NCI-H1694 (cell line): Measurements from ENCODE around the gene UBE3B.
"Not testable (repeated sequence)": the region's sequence is repeated elsewhere in the genome, so short reads cannot be mapped to it uniquely, and the experiment has no call there.

Source experiments
- DNase-seq: peaks from one replicate; lab custom pipeline; 2025; lab: John Stamatoyannopoulos, UW

Gene UBE3B

DNA sequence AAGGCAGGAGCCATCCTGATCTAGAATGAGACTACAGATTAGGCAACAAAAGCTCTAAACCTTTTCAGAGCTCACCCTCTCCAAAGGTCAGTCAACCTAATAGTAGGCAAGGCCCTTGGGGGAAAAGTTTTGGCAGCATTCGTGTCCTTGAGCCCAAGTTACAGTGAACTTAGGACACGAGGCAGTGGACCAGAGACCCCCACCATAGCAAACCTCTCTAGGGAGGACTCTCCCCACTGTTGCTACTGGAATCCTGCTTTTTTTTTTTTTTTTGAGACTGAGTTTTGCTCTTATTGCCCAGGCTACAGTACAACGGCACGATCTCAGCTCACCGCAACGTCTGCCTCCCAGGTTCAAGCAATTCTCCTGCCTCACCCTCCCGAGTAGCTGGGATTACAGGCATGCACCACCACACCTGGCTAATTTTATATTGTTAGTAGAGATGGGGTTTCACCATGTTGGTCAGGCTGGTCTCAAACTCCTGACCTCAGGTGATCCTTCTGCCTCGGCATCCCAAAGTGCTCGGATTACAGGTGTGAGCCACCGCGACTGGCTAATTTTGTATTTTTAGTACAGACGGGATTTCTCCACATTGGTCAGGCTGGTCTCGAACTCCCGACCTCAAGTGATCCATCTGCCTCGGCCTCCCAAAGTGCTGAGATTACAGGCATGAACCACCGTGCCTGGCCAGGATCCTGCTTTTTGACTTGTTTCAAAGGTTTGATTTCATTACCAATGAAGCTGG, 3.7 kb upstream of the UBE3B start:
- DNase-seq: not testable (repeated sequence)

DNA sequence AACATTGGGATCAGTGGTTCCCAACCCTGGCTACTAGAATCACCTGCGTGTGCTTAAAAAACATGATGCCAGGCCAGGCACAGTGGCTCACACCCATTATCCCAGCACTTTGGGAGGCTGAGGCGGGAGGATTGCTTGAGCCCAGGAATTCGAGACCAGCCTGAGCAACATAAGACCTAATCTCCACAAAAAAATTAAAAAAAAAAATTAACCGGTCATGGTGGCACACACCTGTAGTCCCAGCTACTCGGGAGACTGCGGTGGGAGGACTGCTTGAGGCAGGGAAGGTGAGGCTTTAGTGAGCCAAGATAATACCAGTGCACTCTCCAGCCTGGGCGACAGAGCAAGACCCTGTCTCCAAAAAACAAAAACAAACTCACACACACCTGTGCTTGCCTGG, 2.3 kb upstream of the UBE3B start:
- DNase-seq: no peak

DNA sequence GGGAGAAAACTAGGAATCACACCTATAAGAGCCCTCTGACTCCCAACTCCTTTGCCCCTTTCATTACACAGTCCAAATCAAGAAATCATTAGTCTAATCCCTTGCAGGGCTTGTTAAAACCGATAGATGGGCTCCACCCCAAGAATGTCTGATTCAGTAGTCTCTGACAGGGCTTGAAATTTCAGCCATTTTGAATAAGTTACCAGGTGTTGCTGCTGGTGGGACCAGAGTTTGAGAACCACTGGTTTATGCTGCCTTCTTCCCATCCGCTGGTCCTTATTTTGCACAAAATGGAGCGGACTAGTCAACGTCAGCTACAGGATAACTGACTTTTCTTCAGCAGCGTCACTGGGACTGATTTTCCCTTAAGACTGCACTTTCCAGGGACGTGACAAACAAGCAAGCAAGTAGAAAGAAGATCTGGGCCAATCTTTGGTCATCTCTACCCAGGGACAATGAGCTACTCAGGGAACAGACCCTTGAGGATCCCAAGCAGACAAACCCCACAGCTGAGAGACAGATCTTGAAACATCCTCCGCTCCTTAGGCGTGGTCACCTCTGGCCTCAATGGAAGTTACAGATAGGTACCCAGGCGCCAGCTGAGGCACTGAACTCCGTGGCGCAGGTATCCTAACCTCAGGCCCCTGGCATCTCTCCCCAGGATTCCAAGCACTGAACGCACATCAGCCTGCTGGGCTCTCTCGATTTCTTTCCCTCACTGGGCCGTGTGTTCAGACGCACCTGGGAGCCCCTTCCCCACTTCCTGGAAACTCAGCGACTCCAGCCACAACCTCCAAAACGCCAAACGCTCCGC, 1.2 kb upstream of the UBE3B start:
- DNase-seq: no peak

DNA sequence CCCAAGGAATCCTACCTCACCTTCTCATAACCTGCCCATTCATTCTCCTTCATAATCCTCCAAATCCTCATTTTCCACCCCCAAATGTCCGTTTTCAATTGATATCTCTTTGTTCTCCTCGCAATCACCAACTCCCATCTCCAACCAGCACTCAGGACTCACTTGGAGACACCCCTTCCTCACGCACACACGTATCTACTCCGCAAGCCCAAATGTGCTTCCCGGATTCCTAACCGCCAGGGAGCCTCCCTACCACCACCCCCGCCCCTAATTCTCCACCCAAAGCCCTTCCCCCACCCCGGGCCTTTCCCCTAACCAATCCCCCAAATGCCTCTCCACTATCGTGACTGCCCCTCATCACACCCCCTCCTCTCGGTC, 638 bp upstream of the UBE3B start:
- DNase-seq: no peak

DNA sequence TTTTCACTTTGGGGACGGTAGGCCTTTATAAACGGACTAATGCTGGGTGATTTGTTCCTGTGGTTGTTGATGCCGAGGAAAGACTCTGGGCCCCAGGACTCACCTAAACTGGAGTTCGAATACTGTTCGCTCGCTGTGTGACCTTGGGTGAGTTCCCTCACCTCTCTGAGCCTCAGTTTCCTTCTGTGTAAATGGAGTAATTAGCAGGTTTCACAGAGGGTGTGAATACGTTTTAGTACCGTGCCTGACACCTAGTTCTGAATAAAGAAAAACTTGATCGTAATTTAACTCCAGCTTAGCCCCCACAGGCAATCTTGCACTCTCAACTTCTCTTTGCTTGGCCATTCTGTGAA, 505 bp downstream of the UBE3B start:
- DNase-seq: no peak

DNA sequence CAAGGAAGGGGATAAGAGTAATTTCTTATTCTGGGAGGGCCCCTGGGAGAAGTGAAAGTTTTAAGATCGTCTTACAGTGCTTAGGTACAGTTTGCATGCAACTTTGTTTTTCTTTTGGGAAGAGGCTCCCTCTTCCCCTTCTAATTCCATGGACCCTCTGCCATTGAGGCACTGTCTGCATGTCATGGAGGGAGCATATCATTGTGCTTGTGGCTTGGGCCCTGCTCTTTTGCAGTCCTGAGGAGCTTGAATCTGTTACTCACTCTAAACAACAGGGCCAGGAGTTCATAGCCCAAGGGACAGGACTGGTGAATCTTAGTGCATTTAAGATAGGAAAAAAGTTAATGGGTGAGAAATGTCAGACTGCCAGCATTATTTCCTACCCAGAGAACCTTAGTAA, 2.3 kb downstream of the UBE3B start:
- no peak for DNase-seq

DNA sequence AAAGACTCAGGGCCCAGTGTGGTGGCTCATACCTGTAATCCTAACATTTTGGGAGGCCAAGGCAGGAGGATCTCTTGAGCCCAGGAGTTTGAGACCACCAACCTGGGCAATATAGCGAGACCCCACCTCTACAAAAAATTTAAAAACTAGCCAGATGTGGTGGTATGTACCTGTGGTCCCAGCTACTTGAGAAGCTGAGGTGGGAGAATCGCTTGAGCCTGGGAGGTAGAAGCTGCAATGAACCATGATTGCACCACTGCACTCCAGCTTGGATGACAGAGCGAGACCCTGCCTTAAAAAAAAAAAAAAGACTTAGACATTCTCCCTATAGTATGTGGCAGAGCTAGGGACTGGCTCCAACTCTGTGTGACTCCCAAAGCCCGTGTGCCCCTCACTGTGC, 2.9 kb downstream of the UBE3B start:
- no peak for DNase-seq

DNA sequence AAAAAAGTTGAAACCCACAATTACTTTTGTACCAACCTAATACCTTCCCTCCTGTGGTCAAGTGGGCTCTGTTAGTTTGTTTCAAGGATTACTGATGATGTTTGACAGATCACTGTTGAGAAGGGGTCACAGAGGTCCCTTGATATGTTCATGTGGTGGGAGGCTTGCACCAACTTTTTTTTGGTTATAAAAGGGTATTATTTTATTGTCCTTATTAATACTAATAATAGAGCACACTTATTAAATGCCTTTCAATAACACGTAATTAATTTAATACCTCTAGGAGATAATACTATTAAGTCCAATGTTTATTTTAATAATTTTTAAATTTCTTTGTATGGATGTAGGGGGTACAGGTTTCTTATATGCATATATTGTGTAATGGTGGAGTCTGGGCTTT, 4.4 kb downstream of the UBE3B start:
- no peak for DNase-seq

DNA sequence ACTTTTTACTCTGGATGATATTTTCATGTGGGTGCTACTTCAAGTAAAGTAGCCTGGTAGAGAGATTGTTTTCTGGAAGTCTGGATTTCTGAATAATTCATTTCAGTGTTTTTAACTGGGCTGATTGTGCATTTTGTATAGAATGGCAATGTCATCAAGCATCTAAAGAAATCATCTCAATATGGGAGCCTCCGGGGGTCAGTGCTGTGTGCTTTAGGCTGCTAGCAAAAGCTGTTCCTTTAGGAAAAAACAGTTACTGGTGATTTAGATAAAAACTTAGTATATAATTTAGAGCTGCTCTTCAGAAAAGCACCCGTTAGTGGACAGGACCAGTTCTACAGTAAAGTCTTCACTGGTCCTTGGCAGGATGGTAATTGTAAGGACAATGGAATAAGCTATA, 5.1 kb downstream of the UBE3B start:
- no peak for DNase-seq

DNA sequence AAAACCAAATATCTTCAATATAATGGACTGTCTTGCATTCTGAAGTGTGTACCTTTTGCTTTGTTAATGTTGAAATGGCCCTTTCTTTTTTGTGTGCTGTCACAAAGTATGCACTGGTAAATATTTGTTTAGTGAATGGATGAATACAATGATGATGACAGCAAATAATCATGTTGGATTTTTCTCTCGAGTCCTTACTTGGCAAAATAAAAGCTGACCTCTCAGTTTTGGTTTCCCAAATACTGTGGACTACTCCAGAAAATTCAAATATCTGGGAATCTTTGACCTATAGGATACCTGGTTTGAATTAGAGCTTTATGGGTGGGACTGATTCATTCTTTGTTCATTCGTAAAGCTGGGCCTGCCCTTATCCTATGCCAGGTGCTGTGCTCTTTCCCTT, 5.5 kb downstream of the UBE3B start:
- no peak for DNase-seq

DNA sequence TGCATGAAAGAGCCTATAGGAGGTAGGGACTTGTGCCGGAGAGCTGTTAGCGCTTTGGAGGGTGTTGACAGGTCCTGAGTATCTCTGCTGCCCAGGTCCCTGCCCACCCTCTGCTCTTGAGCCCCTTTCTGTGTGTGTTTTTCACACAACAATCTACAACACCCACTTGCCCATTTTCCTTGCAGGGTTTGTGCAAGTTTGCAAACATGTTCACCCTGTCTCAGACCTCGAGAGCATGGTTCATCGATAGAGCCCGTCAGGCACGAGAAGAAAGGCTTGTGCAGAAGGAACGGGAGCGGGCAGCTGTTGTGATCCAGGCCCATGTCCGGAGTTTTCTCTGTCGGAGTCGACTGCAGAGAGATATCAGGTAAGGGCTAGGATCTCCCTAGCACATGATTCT, 5.9 kb downstream of the UBE3B start:
- DNase-seq: no peak

DNA sequence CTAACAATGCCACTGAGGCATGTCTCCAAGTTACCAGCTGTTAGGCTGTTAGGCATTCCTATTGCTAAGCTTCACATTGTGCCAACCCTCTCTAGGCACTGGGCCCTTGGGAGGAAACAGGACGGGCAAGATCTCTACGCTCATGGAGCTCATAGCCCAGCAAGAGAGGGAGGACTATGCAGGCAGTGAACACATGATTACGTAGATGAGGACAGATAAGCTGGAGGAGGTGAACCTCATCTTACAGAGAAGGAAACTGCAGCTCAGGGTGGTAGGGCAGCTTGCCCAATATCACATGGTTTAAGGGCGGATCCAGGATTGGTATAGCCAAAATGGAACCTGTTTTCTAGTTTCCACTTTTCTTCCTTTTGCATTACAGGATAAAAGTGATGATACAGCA, 7.8 kb downstream of the UBE3B start:
- no peak for DNase-seq

DNA sequence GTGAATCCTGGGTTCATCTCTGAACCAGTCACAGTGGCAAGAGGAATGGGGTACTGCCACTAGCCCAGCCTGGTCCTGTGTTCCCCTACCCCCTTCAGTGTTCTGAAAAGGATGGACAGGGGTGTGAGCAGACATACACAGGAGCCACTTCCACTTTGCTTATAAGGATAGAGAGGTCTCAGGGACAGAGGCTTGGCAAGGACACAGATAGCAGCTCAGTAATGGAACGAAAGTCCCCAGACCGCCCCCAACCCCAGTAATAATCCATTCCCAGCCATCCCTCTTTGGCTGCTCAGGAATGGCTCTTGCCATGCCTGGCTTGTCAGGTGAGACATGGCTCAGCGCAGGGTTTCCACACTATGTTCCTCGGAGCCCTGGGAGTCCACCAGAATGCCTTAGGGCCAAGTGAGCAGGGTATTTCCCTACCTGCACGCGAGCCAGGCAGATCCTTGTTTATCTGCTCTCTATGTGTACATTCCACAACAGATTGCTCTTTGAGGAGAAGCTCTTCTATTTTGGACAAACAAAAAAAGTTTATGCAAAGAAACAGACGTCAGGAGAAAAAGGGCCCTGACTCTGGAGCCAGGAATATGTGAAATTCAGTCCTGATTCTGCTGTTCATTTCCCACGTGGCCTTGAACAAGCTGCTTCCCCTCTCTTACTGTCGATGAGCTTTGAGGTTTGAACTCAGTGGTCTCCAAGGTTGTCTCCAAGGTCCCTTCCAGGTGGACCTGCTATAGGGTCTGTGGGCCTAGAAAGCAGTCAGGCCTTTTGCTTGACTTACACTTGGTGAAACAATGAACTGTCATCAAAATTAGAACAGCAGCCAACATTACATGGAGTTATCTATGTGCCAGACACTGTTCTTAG, 10.0 kb downstream of the UBE3B start:
- no peak for DNase-seq

DNA sequence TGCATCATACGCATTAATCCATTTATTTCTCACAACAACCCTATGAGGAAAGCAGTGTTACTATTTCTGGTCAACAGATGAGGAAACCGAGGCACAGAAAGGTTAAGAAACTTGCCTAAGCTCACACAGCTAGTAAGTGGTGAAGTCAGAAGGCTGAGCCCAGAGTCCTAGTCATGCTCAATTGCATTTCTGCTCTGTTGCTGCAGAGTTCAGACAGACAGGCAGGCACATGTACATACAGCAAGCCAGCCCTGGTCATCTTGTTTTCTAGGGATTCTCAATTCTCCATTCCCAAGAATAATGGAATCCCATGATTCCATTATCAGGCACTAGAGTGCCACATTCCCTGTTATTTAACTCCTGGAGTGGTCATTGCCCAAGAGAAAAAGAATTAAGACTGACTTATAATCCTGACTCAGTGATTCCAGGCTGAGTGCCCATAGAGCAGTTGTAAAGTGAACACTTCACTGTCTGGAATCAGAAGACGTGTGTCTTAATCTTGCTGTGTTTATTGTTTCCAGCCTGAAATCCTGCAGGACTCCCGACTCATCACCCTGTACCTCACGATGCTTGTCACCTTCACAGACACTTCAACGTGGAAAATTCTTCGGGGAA, 10.7 kb downstream of the UBE3B start:
- DNase-seq: no peak

DNA sequence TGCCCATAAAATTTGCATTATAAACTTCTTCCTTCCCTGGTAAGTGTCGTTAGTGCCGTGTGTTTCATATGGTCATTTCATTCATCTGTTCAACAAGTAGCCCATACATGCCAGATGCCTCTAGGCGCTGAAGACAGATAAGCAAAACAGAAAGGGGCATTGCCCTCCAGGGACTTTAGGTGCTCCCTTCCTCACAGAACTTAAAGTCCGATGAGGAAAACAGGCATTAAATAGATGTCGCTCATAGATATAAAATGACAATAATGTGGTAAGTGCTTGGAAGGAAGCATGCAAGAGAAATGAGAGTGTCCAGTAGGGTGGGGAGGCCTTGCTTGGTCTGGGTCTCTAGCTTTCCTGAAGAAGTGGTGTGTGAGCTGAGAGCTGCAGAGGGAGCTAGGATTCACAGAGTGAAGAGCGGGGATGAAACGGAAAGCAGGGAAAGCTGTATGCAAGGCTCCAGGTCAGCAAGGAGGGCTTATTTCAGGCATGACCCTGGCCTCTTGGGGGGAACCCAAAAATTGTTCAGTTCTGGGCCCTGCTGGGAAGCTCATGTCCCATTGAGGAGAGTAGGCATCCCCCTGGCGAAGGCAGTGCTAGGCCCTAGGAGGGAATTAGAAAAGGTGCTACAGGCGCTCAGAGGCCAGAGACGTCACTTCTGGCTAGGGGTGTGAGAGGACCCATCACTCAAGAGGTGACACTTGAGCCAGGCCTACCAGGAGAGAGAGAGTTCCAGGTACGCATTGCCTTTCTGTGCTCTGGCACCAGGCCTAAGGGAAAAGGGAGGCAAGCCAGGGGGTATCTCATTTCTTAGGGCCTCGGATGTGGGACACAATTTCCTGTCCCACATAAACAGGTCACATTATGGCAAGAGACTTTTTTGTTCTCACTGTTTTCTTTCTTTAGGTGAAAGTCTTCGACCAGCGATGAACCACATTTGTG, 11.9 kb downstream of the UBE3B start:
- no peak for DNase-seq

DNA sequence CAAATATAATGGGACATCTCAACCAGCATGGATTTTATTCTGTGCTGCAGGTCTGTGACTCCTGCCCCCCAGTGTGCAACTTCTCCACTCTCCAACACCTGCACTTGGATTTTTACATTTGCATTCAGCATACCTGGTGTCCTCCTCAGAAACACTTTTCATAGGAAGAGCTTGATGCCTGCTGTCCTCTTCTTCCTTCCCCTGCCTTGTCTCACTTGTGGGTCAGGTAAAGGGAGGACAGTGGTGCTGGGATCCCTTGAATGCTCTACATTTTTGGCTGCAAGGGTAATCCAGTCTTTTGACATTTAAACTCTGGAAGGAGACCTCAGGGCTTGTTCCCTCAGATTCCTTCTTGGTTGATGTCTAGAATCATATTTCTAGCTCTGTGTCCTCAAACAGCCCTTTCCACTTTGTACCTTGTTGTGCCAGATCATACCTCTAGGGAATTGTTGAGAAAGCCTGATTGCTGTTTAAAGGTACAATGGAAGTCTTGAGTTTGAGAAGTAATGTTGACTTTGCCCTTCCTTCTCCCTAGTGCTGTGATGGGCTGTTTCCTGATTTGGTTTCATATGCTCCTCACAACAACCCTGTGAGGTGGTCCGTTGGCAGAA, 12.6 kb downstream of the UBE3B start:
- no peak for DNase-seq

DNA sequence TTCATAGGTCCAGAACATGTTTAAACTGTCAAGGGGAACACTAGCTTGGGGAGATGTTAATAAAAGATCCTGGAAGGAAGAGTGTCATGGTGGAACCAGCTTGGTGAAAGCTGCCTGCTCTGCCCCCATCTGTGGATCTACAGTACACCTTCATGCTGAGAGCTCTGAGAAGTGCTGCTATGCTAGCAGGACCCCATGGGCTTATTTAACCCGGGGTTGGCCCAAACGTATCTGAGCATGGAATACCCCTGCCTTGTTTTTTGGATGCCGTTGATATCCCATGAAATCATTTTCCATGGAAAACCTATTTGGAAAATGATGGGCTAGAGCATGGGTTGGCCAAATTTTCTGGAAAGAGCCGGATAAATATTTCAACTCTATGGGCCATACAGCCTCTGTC, 14.2 kb downstream of the UBE3B start:
- DNase-seq: no peak

DNA sequence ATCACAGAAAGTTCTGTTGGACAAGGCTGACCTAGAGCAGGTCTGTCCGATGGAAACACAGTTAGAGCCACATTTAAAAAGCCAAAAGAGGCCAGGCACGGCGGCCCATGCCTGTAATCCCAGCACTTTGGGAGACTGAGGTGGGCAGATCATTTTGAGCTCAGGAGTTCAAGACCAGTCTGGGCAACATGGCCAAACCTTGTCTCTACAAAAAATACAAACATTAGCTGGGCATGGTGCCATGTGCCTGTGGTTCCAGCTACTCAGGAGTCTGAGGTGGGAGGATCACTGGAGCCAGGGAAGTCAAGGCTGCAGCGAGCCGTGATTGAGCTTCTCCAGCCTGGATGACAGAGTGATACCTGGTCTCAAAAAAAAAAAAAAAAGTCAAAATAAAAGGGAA, 14.9 kb downstream of the UBE3B start:
- DNase-seq: no peak

DNA sequence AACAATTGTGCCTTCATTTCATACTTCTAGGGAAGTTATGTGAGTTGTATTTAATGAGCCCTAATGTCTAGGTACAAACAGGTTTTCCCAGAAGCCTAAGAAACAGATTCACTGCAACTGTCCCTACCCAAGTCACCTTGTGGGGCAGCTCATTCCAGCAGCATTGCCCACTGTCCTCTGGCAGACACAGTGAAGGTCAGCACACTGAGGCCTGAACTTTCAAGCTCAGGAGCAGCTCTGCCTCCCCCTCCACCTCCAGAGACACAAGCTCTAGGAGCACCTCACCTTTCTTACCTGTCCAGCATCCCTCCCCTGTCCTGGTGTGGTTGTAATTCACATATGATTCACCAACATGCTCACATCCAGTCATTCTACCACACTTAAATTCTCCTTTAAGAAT, 15.7 kb downstream of the UBE3B start:
- DNase-seq: no peak

DNA sequence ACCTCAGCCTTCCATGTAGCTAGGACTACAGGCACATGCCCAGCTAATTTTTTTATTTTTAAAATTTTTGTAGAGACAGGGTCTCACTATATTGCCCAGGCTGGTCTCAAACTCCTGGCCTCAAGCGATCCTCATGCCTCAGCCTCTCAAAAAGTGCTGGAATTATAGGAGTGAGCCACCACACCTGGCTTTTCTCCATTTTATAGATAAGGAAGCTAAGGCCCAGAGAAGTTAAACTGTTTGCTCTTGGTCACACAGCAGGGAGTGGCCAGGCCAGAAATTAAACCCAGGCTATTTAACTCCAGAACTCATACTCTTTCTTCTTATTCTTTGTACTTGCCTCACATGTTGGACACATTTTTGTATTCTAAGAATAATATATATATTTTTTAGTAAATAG, 16.5 kb downstream of the UBE3B start:
- DNase-seq: no peak

DNA sequence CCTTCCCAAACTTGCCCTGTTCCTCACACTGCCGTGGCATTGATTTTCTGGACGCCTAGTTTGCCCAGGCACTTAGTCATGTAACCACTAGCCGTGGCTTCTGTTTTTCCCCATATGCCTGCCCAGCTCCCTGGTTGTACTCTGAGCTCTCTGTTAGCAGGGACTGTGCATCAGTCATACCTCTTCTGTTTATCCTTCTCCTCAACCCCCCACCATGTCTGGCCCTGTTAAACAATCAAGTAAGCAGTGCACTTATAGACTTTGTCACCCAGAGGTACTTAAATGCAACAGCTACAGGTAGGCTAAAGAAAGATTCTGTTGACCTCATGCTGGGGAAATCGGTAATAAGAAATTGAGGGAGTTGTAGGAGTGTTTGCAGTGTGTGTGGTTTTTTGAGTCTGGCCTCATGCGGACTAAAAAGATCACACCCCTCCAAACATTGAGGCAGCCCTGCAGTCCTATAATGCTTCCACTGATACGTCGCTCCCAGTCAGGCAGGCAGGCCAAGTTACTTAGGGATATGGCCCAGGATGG, 17.0 kb downstream of the UBE3B start:
- no peak for DNase-seq
